NB4 (cell line): Measurements from ENCODE around the gene CTNNA3.

Experiments used
- CTCF ChIP-seq: IDR thresholded peaks from one replicate; pipeline ENCODE4 v1.5.1; 2012; ENCODE audit warnings: low read depth, low read length
- MYC ChIP-seq: IDR thresholded peaks from 2 replicates; pipeline ENCODE4 v1.6.1; 2011; ENCODE audit warnings: low read depth, low read length
- POLR2A ChIP-seq: IDR thresholded peaks from 2 replicates; pipeline ENCODE4 v1.6.1; 2011; ENCODE audit warnings: mild to moderate bottlenecking; ENCODE audit not compliant: insufficient read length; ENCODE audit errors: extremely low read depth
- TF ChIP-seq, protein P1 (sequence below): IDR thresholded peaks from 2 replicates; pipeline ENCODE4 v1.6.1; 2011; ENCODE audit warnings: low read depth, low read length

GRCh38 chr10:66183028-66183427 lies 1513.0 kb downstream of the CTNNA3 start:
- TF ChIP-seq CTCF = no peak
- no peak for TF ChIP-seq POLR2A
- no peak for TF ChIP-seq MYC
- TF ChIP-seq, protein P1, sequence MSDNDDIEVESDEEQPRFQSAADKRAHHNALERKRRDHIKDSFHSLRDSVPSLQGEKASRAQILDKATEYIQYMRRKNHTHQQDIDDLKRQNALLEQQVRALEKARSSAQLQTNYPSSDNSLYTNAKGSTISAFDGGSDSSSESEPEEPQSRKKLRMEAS = no peak
